Measurements from ENCODE around the gene VSIG8.

VSIG8 gene

GRCh38 chr1:159853417-159854115 lies 8.9 kb downstream of the VSIG8 start:
- peaks cover 3% of the 10 kb centered on the region for H3K4me1 ChIP-seq (ENCODE audit: control insufficient read depth, insufficient read depth, low read length)
- peaks cover 33% of the 10 kb centered on the region for H3K27me3 ChIP-seq (ENCODE audit: control insufficient read depth, insufficient read depth, low read length)
- H3K9ac ChIP-seq (ENCODE audit: low read depth, low read length) = no peak overlapping the region
- H3K9me3 ChIP-seq (ENCODE audit: control insufficient read depth, insufficient read depth, low read length) = no peaks in the 10 kb centered on the region
- no peaks in the 10 kb centered on the region for H3K36me3 ChIP-seq (ENCODE audit: control insufficient read depth, insufficient read depth, low read length)
- peak overlapping the region; percentile 68 for H3K4me3 ChIP-seq (ENCODE audit: low read depth, low read length)

DNA sequence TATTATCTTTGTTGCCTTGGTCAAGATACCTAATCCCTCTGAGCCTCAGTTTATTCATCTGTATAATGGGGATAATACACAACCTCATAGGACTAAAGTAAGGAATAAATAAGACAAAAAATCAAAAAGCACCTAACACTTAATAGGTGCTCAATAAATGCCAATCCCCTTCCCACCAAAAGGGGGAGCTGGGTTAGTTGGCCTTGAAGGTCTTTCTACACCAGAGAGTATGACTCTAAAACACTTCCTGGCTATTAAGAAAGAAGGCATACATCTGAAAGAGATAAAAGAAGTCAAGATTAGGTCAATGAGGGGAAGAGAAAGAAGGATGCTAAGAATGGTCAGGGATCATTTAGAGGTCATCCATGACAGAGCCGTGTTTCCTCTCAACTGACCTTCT lies 11.1 kb downstream of the VSIG8 start:
- Histone ChIP-seq H3K27me3 (ENCODE audit: control insufficient read depth, insufficient read depth, low read length) (peaks cover 22% of the 10 kb centered on the region), H3K9me3 (ENCODE audit: control insufficient read depth, insufficient read depth, low read length) (no peaks in the 10 kb centered on the region), H3K36me3 (ENCODE audit: control insufficient read depth, insufficient read depth, low read length) (no peaks in the 10 kb centered on the region), H3K9ac (ENCODE audit: low read depth, low read length) (no peak overlapping the region), H3K4me3 (ENCODE audit: low read depth, low read length) (no peak overlapping the region), H3K4me1 (ENCODE audit: control insufficient read depth, insufficient read depth, low read length) (peaks cover 3% of the 10 kb centered on the region)

DNA sequence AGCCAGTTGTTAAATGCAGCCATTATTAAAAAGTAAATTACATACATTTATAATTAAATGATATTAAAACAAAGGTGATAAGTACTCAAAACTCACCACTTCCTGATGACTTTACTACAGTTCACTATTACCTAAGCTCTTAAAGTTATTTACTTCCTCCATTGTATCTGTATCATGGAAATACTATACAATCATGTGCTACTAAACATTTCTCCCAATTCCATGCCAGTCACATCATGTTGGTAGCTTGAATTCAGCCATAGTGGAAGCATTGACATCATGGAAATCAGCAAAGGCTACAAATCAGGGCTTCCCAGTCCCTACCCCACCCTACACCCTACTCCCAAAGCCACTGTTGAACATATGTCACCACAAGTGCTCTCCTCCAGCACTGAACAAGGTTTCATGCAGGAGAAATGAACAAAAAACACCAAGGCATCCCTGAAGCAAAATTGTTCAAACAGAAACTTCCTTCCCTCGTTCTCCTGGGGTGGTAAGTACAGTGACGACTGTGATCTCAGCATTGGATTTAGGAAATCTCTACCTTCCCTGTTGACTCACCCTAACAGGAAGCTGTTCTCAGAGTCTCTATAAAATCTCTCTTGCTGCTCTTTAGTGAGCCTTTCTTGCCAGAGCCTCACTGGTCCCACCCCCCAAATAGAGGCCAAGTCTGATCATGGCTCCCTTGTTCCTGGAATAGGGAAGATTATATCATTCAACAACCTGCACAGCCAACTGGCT lies 12.7 kb downstream of the VSIG8 start:
- no peaks in the 10 kb centered on the region for H3K36me3 ChIP-seq (ENCODE audit: control insufficient read depth, insufficient read depth, low read length)
- H3K9me3 ChIP-seq (ENCODE audit: control insufficient read depth, insufficient read depth, low read length) = no peaks in the 10 kb centered on the region
- no peak overlapping the region for H3K9ac ChIP-seq (ENCODE audit: low read depth, low read length)
- peaks cover 7% of the 10 kb centered on the region for H3K27me3 ChIP-seq (ENCODE audit: control insufficient read depth, insufficient read depth, low read length)
- no peak overlapping the region for H3K4me3 ChIP-seq (ENCODE audit: low read depth, low read length)
- H3K4me1 ChIP-seq (ENCODE audit: control insufficient read depth, insufficient read depth, low read length) = peaks cover 3% of the 10 kb centered on the region

- H3K36me3 ChIP-seq (ENCODE audit: control insufficient read depth, insufficient read depth, low read length) = no peaks in the 10 kb centered on the region
- H3K4me1 ChIP-seq (ENCODE audit: control insufficient read depth, insufficient read depth, low read length) = no peaks in the 10 kb centered on the region
- peaks cover 5% of the 10 kb centered on the region for H3K27me3 ChIP-seq (ENCODE audit: control insufficient read depth, insufficient read depth, low read length)
- no peak overlapping the region for H3K9ac ChIP-seq (ENCODE audit: low read depth, low read length)
- H3K9me3 ChIP-seq (ENCODE audit: control insufficient read depth, insufficient read depth, low read length) = no peaks in the 10 kb centered on the region
- H3K4me3 ChIP-seq (ENCODE audit: low read depth, low read length) = no peak overlapping the region
Measured at GRCh38 chr1:159848326-159848725, 14.1 kb downstream of the VSIG8 start.

DNA sequence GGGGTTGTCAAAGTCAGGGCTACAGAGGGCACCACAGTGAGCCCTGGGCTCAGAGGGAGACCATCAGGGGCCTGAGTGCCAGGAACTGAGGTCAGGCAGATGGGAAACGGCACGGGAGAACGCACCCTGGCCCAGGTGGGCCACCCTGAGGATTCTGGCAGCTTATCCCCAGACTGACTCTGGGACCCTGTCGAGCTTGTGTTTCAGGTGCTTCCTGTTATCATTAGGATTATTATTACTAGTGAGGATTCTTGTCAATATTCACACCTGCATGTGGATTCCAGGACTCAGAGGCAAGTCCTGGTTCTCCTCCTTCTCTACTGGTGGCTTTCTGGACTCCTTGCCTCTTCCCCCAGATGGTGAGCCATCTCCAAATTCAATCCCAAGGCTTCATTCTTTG lies 15.2 kb downstream of the VSIG8 start:
- Histone ChIP-seq H3K27me3 (ENCODE audit: control insufficient read depth, insufficient read depth, low read length) (peaks cover 3% of the 10 kb centered on the region), H3K9ac (ENCODE audit: low read depth, low read length) (no peak overlapping the region), H3K4me1 (ENCODE audit: control insufficient read depth, insufficient read depth, low read length) (no peaks in the 10 kb centered on the region), H3K36me3 (ENCODE audit: control insufficient read depth, insufficient read depth, low read length) (no peaks in the 10 kb centered on the region), H3K9me3 (ENCODE audit: control insufficient read depth, insufficient read depth, low read length) (no peaks in the 10 kb centered on the region), H3K4me3 (ENCODE audit: low read depth, low read length) (no peak overlapping the region)

GRCh38 chr1:159845751-159846629 lies 16.5 kb downstream of the VSIG8 start:
- peaks cover 3% of the 10 kb centered on the region for H3K27me3 ChIP-seq (ENCODE audit: control insufficient read depth, insufficient read depth, low read length)
- no peak overlapping the region for H3K9ac ChIP-seq (ENCODE audit: low read depth, low read length)
- H3K9me3 ChIP-seq (ENCODE audit: control insufficient read depth, insufficient read depth, low read length) = no peaks in the 10 kb centered on the region
- H3K36me3 ChIP-seq (ENCODE audit: control insufficient read depth, insufficient read depth, low read length) = no peaks in the 10 kb centered on the region
- no peaks in the 10 kb centered on the region for H3K4me1 ChIP-seq (ENCODE audit: control insufficient read depth, insufficient read depth, low read length)
- H3K4me3 ChIP-seq (ENCODE audit: low read depth, low read length) = no peak overlapping the region

DNA sequence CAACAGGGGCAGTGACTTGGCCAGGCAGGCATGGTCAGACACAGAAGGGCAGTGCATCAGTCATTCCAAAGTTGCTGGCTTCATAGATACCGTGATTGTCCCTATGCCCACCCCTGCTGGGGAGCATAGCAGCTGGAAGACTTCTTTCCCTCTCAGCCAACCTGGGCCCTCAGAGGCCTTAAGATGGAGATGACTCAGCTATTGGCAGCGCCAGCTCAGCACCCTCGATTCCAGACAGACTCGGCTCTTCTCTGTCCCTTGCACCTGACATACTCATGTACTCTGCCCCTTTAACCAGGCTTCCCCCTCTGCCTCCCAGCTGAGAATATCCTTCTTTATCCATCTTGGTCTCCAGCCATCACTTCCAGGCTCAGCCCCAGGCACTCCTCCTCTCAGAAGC lies 19.0 kb downstream of the VSIG8 start:
- no peak overlapping the region for H3K9ac ChIP-seq (ENCODE audit: low read depth, low read length)
- no peaks in the 10 kb centered on the region for H3K4me1 ChIP-seq (ENCODE audit: control insufficient read depth, insufficient read depth, low read length)
- H3K36me3 ChIP-seq (ENCODE audit: control insufficient read depth, insufficient read depth, low read length) = no peaks in the 10 kb centered on the region
- H3K27me3 ChIP-seq (ENCODE audit: control insufficient read depth, insufficient read depth, low read length) = peaks cover 3% of the 10 kb centered on the region
- no peak overlapping the region for H3K4me3 ChIP-seq (ENCODE audit: low read depth, low read length)
- no peaks in the 10 kb centered on the region for H3K9me3 ChIP-seq (ENCODE audit: control insufficient read depth, insufficient read depth, low read length)

GRCh38 chr1:159841749-159842148 lies 20.7 kb downstream of the VSIG8 start:
- no peak overlapping the region for H3K9ac ChIP-seq (ENCODE audit: low read depth, low read length)
- H3K27me3 ChIP-seq (ENCODE audit: control insufficient read depth, insufficient read depth, low read length) = peaks cover 3% of the 10 kb centered on the region
- no peaks in the 10 kb centered on the region for H3K4me1 ChIP-seq (ENCODE audit: control insufficient read depth, insufficient read depth, low read length)
- no peaks in the 10 kb centered on the region for H3K9me3 ChIP-seq (ENCODE audit: control insufficient read depth, insufficient read depth, low read length)
- no peaks in the 10 kb centered on the region for H3K36me3 ChIP-seq (ENCODE audit: control insufficient read depth, insufficient read depth, low read length)
- no peak overlapping the region for H3K4me3 ChIP-seq (ENCODE audit: low read depth, low read length)

- Histone ChIP-seq H3K9ac (ENCODE audit: low read depth, low read length) (no peak overlapping the region), H3K4me3 (ENCODE audit: low read depth, low read length) (no peak overlapping the region), H3K9me3 (ENCODE audit: control insufficient read depth, insufficient read depth, low read length) (no peaks in the 10 kb centered on the region), H3K27me3 (ENCODE audit: control insufficient read depth, insufficient read depth, low read length) (peaks cover 2% of the 10 kb centered on the region), H3K4me1 (ENCODE audit: control insufficient read depth, insufficient read depth, low read length) (no peaks in the 10 kb centered on the region), H3K36me3 (ENCODE audit: control insufficient read depth, insufficient read depth, low read length) (no peaks in the 10 kb centered on the region)
Measured at GRCh38 chr1:159839116-159839849, 23.2 kb downstream of the VSIG8 start.

DNA sequence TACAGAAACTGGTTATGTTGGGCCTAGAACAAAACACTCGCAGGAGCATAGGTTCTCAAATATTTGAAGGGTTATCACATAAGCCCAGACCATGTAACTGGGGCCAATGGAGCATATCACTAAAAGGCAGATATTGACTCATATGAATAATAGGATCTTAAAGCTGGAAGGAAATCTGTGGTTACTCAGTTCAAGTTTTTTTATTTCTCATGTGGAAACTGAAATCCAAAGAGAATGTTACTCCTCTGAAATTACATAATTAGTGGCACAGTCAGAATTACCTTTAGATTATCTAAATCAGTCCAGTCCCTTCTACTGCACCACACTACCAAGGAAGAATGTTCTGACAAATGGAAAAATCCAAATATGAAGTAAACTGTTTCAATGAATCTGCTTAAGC lies 23.7 kb downstream of the VSIG8 start:
- H3K36me3 ChIP-seq (ENCODE audit: control insufficient read depth, insufficient read depth, low read length) = no peaks in the 10 kb centered on the region

GRCh38 chr1:159835862-159836525 lies 26.5 kb downstream of the VSIG8 start:
- H3K4me3 ChIP-seq (ENCODE audit: low read depth, low read length) = no peak overlapping the region
- peaks cover 2% of the 10 kb centered on the region for H3K27me3 ChIP-seq (ENCODE audit: control insufficient read depth, insufficient read depth, low read length)

More for the DNA sequence above, 23.7 kb downstream of the VSIG8 start:
- Histone ChIP-seq H3K9ac (ENCODE audit: low read depth, low read length) (no peak overlapping the region), H3K4me3 (ENCODE audit: low read depth, low read length) (no peak overlapping the region), H3K27me3 (ENCODE audit: control insufficient read depth, insufficient read depth, low read length) (no peaks in the 10 kb centered on the region), H3K4me1 (ENCODE audit: control insufficient read depth, insufficient read depth, low read length) (no peaks in the 10 kb centered on the region), H3K9me3 (ENCODE audit: control insufficient read depth, insufficient read depth, low read length) (no peaks in the 10 kb centered on the region)

More at GRCh38 chr1:159835862-159836525, 26.5 kb downstream of the VSIG8 start:
- Histone ChIP-seq H3K9me3 (ENCODE audit: control insufficient read depth, insufficient read depth, low read length) (no peaks in the 10 kb centered on the region), H3K9ac (ENCODE audit: low read depth, low read length) (no peak overlapping the region), H3K4me1 (ENCODE audit: control insufficient read depth, insufficient read depth, low read length) (no peaks in the 10 kb centered on the region), H3K36me3 (ENCODE audit: control insufficient read depth, insufficient read depth, low read length) (no peaks in the 10 kb centered on the region)

All from iPS-15b (cell line).